ENCODE measurements around the gene MLF2.
"Not testable (repeated sequence)": the region's sequence is repeated elsewhere in the genome, so short reads cannot be mapped to it uniquely, and the experiment has no call there.

The MLF2 gene

DNA sequence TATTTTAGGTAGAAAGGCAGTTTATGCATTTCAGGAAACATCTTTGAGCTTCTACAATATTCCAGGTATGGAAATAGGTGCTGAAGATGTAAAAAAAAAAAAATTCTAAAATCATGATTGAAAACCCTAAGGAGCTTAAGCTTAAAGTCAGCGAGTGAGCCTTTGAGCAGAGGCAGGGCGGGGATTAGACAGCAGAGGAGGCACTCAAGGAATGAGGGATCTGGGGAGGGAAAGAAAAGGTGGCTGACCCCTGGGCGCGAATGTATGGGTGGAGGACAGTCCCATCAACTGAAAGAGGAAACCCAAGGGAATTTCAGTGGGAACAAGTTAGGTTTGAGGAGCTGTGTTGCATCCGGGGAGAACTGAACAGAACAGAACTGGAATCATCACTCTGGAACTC is 6.8 kb upstream of the MLF2 start:
- no peak overlapping the region for H3K27ac Mint-ChIP-seq
- peaks cover 17% of the 10 kb centered on the region for H3K4me1 Mint-ChIP-seq
- H3K36me3 Mint-ChIP-seq = no peaks in the 10 kb centered on the region
- no peaks in the 10 kb centered on the region for H3K9me3 Mint-ChIP-seq
- no peak overlapping the region for H3K4me3 Mint-ChIP-seq
- H3K27me3 Mint-ChIP-seq = peaks cover 17% of the 10 kb centered on the region
- no peak for ATAC-seq

DNA sequence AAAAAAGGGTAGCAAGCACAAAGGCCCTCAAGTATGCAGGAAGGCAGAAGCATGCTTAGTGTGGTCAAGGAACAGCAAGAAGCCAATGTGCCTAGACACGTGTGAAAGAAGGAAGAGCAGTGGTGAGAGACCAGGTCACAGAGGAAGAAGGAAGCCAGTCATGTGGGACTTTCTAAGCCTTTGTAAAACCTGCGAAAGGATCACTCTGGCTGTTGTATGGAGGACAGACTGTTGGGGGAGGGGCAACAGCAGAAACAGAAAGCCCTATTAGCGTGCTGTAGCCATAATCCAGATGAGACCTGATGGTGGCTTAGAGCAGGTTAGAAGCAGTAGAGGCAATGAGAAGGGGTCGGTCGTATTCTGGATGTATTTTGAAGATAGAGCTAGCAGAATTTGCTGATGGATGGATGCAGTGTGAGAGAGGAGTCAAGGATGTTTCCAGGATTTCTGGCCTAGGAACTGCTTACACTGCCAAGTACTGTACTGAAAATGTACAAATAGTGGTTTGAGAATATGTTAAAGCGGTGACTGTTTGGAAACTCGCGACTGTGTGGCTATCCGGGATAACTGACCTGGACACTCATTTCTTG is 5.7 kb upstream of the MLF2 start:
- Mint-ChIP-seq H3K27me3 (peaks cover 7% of the 10 kb centered on the region), H3K9me3 (no peaks in the 10 kb centered on the region), H3K36me3 (no peaks in the 10 kb centered on the region), H3K27ac (no peak overlapping the region), H3K4me1 (peaks cover 14% of the 10 kb centered on the region), H3K4me3 (no peak overlapping the region)
- no peak for ATAC-seq

DNA sequence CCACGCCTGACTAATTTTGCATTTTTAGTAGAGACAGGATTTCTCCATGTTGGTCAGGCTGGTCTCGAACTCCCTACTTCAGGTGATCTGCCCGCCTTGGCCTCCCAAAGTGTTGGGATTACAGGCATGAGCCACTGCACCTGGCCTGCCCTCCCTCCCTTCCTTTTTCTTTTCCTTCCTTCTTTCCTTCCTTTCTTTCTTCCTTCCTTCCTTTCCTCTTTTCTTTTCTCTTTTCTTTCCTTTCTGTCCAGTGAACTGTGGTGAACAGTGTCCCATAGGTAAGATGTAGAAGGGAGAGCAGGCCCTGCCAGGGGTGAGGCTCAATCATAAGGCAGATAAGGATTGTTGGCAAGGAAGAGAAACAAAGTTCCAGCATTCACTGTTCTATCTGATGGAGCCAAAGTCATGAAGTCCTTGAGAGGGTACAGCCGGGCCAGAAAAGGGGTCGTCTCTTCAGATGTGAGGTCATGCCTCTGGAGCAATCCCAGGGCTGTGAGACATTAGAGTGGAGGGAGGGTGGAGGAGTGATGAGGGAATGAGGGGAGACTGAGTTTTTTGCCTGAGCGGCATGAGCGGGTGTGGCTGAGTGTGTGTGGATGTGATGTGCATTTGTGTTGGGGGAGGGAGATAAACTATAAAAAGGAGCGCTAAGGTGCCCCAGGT is 4.2 kb upstream of the MLF2 start:
- Mint-ChIP-seq H3K27ac (no peak overlapping the region), H3K27me3 (peaks cover 6% of the 10 kb centered on the region), H3K4me1 (peaks cover 21% of the 10 kb centered on the region), H3K4me3 (no peak overlapping the region), H3K36me3 (peaks cover 5% of the 10 kb centered on the region), H3K9me3 (no peaks in the 10 kb centered on the region)
- ATAC-seq = no peak

DNA sequence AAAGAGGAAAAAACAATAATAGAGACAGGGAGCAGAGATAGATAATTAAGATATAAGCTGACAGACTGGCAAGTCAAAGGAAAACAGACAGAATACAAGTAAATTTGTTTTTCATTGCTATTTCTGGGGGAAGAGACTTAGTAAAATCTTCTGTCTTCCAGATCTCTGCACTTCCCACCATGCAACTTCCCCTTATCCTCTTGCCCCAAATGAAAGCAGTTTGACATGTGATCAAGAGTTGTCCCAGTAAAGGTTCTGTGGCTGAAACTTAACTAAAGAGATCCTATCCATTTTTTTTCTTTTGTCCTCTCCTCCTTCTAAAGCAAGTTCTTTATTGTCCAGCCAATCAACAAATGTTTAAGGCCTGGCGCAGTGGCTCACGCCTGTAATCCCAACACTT is 1.5 kb upstream of the MLF2 start:
- peak overlapping the region; percentile 98 for H3K27ac Mint-ChIP-seq
- no peak overlapping the region for H3K4me3 Mint-ChIP-seq
- no peaks in the 10 kb centered on the region for H3K9me3 Mint-ChIP-seq

GRCh38 chr12:6753772-6754356 is 923 bp upstream of the MLF2 start:
- ATAC-seq = no peak
- H3K27ac Mint-ChIP-seq = peak overlapping the region; percentile 98
- H3K9me3 Mint-ChIP-seq = no peaks in the 10 kb centered on the region
- H3K4me1 Mint-ChIP-seq = peaks cover 34% of the 10 kb centered on the region
- peaks cover 28% of the 10 kb centered on the region for H3K36me3 Mint-ChIP-seq
- H3K4me3 Mint-ChIP-seq = peak overlapping the region; percentile 94
- no peaks in the 10 kb centered on the region for H3K27me3 Mint-ChIP-seq

More for the DNA sequence above, 1.5 kb upstream of the MLF2 start:
- Mint-ChIP-seq H3K4me1 (peaks cover 35% of the 10 kb centered on the region), H3K36me3 (peaks cover 22% of the 10 kb centered on the region), H3K27me3 (no peaks in the 10 kb centered on the region)
- no peak for ATAC-seq

GRCh38 chr12:6752167-6752920 is 597 bp downstream of the MLF2 start:
- Mint-ChIP-seq H3K9me3 (no peaks in the 10 kb centered on the region), H3K36me3 (peaks cover 42% of the 10 kb centered on the region), H3K27me3 (no peaks in the 10 kb centered on the region), H3K27ac (peak overlapping the region; percentile 98), H3K4me3 (peak overlapping the region; percentile 94), H3K4me1 (peaks cover 36% of the 10 kb centered on the region)
- peak; percentile 1 for ATAC-seq

GRCh38 chr12:6751767-6752166 is 1.2 kb downstream of the MLF2 start:
- Mint-ChIP-seq H3K4me1 (peaks cover 38% of the 10 kb centered on the region), H3K27me3 (no peaks in the 10 kb centered on the region), H3K36me3 (peaks cover 47% of the 10 kb centered on the region), H3K4me3 (peak overlapping the region; percentile 94), H3K9me3 (no peaks in the 10 kb centered on the region), H3K27ac (peak overlapping the region; percentile 98)
- no peak for ATAC-seq

DNA sequence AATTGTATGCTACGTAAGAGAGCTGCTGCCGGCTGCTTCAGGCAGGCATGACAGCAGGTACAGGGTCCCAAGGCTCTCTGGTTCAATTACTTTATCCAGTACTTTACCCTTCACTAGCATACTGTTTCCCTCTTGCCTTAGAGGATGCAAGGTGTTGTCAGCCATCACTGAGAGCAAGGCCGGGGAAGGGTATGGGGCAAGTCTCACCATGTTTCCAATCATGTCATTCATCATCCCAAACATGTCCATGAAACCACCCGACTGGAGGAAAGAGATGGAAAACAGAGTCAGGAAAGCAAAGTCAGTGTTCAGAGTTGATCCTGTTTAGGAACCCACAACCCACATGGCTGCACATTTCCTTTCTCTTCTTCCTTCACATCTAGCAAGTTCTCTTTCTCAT is 2.4 kb downstream of the MLF2 start:
- H3K4me3 Mint-ChIP-seq = no peak overlapping the region
- H3K9me3 Mint-ChIP-seq = no peaks in the 10 kb centered on the region
- no peaks in the 10 kb centered on the region for H3K27me3 Mint-ChIP-seq
- peaks cover 59% of the 10 kb centered on the region for H3K36me3 Mint-ChIP-seq
- ATAC-seq = no peak
- peaks cover 48% of the 10 kb centered on the region for H3K4me1 Mint-ChIP-seq
- H3K27ac Mint-ChIP-seq = no peak overlapping the region

DNA sequence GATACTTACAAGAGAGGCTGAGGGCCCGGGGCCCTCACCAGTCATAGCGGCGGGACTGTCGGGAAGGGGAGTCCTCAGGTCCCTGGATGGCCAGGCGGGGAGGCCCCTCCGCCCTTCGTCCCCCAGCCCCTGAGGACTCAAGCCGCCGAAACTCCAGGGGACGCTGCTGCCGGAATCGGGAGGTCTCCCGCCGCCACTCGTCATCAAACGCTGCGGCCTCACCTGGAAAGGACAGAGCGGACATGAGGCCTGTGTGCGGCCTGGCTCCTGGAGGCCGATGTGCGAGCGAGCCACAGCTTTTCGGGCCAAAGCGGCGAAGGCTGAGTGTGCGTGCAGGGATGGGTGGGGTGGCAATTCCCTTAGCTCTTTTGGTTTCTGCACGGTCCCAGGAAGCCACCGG is 4.2 kb downstream of the MLF2 start:
- peaks cover 72% of the 10 kb centered on the region for H3K36me3 Mint-ChIP-seq
- H3K4me1 Mint-ChIP-seq = peaks cover 52% of the 10 kb centered on the region
- ATAC-seq = no peak
- no peaks in the 10 kb centered on the region for H3K27me3 Mint-ChIP-seq
- H3K27ac Mint-ChIP-seq = no peak overlapping the region
- no peak overlapping the region for H3K4me3 Mint-ChIP-seq
- H3K9me3 Mint-ChIP-seq = no peaks in the 10 kb centered on the region

- Mint-ChIP-seq H3K4me1 (peaks cover 43% of the 10 kb centered on the region), H3K4me3 (no peak overlapping the region), H3K27me3 (no peaks in the 10 kb centered on the region), H3K27ac (peak overlapping the region; percentile 77), H3K9me3 (peaks cover 5% of the 10 kb centered on the region), H3K36me3 (peaks cover 72% of the 10 kb centered on the region)
- ATAC-seq = no peak
These were observed 5.7 kb downstream of the MLF2 start for GRCh38 chr12:6747216-6747615.

DNA sequence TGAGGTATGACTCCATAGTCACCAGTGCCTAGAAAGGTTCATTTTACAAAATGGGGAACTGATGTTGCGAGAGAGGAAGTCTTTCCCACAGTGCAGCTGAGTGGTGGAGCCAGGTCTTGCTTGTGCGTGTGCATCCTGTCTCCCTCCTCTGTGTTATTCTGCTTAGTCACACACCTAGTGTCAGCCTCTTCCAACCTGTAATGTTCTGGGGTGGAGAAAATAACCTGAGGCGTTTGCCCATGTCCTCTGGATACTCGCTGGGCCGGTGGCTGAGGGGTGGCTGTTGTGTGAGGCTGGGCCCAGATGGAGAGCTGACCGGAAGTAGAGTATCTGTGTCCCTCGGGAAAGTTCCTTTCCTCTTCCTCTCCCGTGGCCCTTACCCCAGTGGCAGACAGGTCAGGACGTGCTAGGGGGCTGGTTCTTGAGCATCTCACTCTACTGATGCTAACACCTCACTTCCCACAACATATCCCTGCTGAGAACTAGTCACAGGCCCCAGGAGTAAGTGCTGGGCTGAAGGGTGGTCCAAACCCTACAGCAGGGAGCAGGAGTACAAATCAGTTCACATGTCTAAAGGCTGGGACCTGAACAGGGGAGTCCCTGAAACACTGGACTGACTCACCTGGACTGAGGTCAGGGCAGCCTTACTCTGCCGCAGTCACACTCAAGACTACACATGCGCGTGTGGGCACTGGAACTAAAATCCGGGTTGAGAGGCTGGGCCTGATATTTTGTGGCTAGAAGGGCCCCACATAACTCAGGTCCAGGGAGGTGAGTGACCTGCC is 7.0 kb downstream of the MLF2 start:
- H3K36me3 Mint-ChIP-seq = peaks cover 69% of the 10 kb centered on the region
- no peaks in the 10 kb centered on the region for H3K27me3 Mint-ChIP-seq

GRCh38 chr12:6743300-6743699 is 9.6 kb downstream of the MLF2 start:
- not testable (repeated sequence) for H3K4me3 Mint-ChIP-seq, ATAC-seq, H3K9me3 Mint-ChIP-seq, H3K27me3 Mint-ChIP-seq, H3K27ac Mint-ChIP-seq
- H3K4me1 Mint-ChIP-seq = peaks cover 30% of the 10 kb centered on the region
- H3K36me3 Mint-ChIP-seq = peaks cover 44% of the 10 kb centered on the region

More for the DNA sequence above, 7.0 kb downstream of the MLF2 start:
- H3K4me3 Mint-ChIP-seq = no peak overlapping the region
- H3K27ac Mint-ChIP-seq = peak overlapping the region; percentile 77
- H3K9me3 Mint-ChIP-seq = peaks cover 5% of the 10 kb centered on the region
- H3K4me1 Mint-ChIP-seq = peaks cover 34% of the 10 kb centered on the region
- ATAC-seq = peak; percentile 97

- ATAC-seq = no peak
- Mint-ChIP-seq H3K27ac (peak overlapping the region; percentile 18), H3K4me1 (peaks cover 25% of the 10 kb centered on the region), H3K4me3 (no peak overlapping the region), H3K27me3 (no peaks in the 10 kb centered on the region), H3K9me3 (peaks cover 5% of the 10 kb centered on the region), H3K36me3 (peaks cover 39% of the 10 kb centered on the region)
These were observed 10.1 kb downstream of the MLF2 start for GRCh38 chr12:6742834-6743233.

GRCh38 chr12:6742080-6742479 is 10.9 kb downstream of the MLF2 start:
- Mint-ChIP-seq H3K4me1 (peaks cover 18% of the 10 kb centered on the region), H3K36me3 (peaks cover 32% of the 10 kb centered on the region), H3K27ac (peak overlapping the region; percentile 18)
- H3K27me3 Mint-ChIP-seq, ATAC-seq, H3K4me3 Mint-ChIP-seq, H3K9me3 Mint-ChIP-seq: not testable (repeated sequence)

- peaks cover 6% of the 10 kb centered on the region for H3K4me1 Mint-ChIP-seq
These were observed 16.2 kb downstream of the MLF2 start for GRCh38 chr12:6736754-6737153.

More at GRCh38 chr12:6736754-6737153, 16.2 kb downstream of the MLF2 start:
- Mint-ChIP-seq H3K9me3 (no peaks in the 10 kb centered on the region), H3K27me3 (no peaks in the 10 kb centered on the region), H3K4me3 (no peak overlapping the region), H3K36me3 (peaks cover 13% of the 10 kb centered on the region), H3K27ac (no peak overlapping the region)
- no peak for ATAC-seq
